A549 (cell line): ENCODE data around the gene CMTM4. TPM values are rescaled to one million over a fixed set of nuclear protein-coding genes. Genes with fewer than 3 reads are reported as not detected.

ENCODE experiments used
- ATAC-seq, 2 experiments: fragments of 200-7000 bp in 1 of 2; fragments of >200 bp in 1 of 2; cut with Nextera tagmentation in 1 of 2; cut with Tn5 transposase in 1 of 2; 3 replicates each; pipeline versions ENCODE4 v1.8.0 to v1.9.1; 2018 to 2020; ENCODE audit warnings: mild to moderate bottlenecking in 1 of 2, moderate library complexity in 1 of 2
- CTCF ChIA-PET: fragments of 300-600 bp; sonication (Branson Sonifier 250); formaldehyde crosslinking; extraction: SDS; loops from one replicate; lab custom pipeline; 2021; ENCODE audit warnings: antibody characterized with exemption, inconsistent platforms; lab: Yijun Ruan, JAX
- POLR2A ChIA-PET: fragments of 350-600 bp; formaldehyde crosslinking; extraction: SDS; loops from one replicate; lab custom pipeline; 2021; ENCODE audit warnings: antibody characterized with exemption, inconsistent platforms; lab: Yijun Ruan, JAX
- DNase-seq, 2 experiments: peaks; one replicate each; pipeline versions ENCODE4 v3.0.0 to v3.0.0-alpha.2; 2011 to 2016; ENCODE audit warnings: low read depth in 1 of 2, low spot score in 1 of 2
- FAIRE-seq: peaks from 2 replicates; lab custom pipeline; 2011; peaks lifted over from hg19 to GRCh38; lab: Jason Lieb, UNC
- H3K27ac ChIP-seq, 2 experiments: fragments of >200 bp; sonication (Bioruptor Twin); formaldehyde crosslinking; 3 replicates each; pipeline ENCODE4 v1.5.1; 2016 to 2017
- H3K4me1 ChIP-seq: fragments of >200 bp; sonication (Bioruptor Twin); formaldehyde crosslinking; 3 replicates; pipeline ENCODE4 v1.6.1; 2016
- H3K4me2 ChIP-seq: fragments of >200 bp; sonication (Bioruptor Twin); formaldehyde crosslinking; 3 replicates; pipeline ENCODE4 v1.6.1; 2016
- H3K4me3 ChIP-seq: fragments of >200 bp; sonication (Bioruptor Twin); formaldehyde crosslinking; 3 replicates; pipeline ENCODE4 v1.5.1; 2016
- H3K9me3 ChIP-seq: fragments of >200 bp; sonication (Bioruptor Twin); formaldehyde crosslinking; 3 replicates; pipeline ENCODE4 v1.6.1; 2016
- CBX2 ChIP-seq: fragments of 200-600 bp; sonication (generic); IDR thresholded peaks from 2 replicates; pipeline ENCODE4 v1.6.1; 2016; ENCODE audit warnings: low read depth, mild to moderate bottlenecking, borderline replicate concordance
- CEBPB ChIP-seq, 2 experiments: fragments of >200 bp in 1 of 2; sonication (Bioruptor Twin) in 1 of 2; formaldehyde crosslinking in 1 of 2; IDR thresholded peaks; 2 replicates each; pipeline ENCODE4 v1.6.1; 2012 to 2016
- CHD2 ChIP-seq: fragments of 150-350 bp; IDR thresholded peaks from 2 replicates; pipeline ENCODE4 v1.6.1; 2014; ENCODE audit warnings: low read length; ENCODE audit not compliant: partially characterized antibody
- CHD4 ChIP-seq: fragments of 200-600 bp; sonication (generic); IDR thresholded peaks from 2 replicates; pipeline ENCODE4 v1.6.1; 2016; ENCODE audit warnings: antibody characterized with exemption, mild to moderate bottlenecking, borderline replicate concordance
- EHMT2 ChIP-seq: fragments of 200-600 bp; sonication (generic); IDR thresholded peaks from 2 replicates; pipeline ENCODE4 v1.6.1; 2016; ENCODE audit warnings: antibody characterized with exemption, low read depth, mild to moderate bottlenecking, moderate library complexity
- ESRRA ChIP-seq: fragments of 150-350 bp; IDR thresholded peaks from 2 replicates; pipeline ENCODE4 v1.6.1; 2014; ENCODE audit warnings: mild to moderate bottlenecking, low read length, borderline replicate concordance
- FOSL2 ChIP-seq, 2 experiments: fragments of 450-650 bp in 1 of 2; fragments of >200 bp in 1 of 2; sonication (Bioruptor Twin) in 1 of 2; formaldehyde crosslinking; IDR thresholded peaks; 2 replicates each; pipeline versions ENCODE4 v1.5.0 to v1.6.1; 2016 to 2020; ENCODE audit warnings: mild to moderate bottlenecking in 1 of 2, moderate library complexity in 1 of 2
- GATA3 ChIP-seq: IDR thresholded peaks from 2 replicates; pipeline ENCODE4 v1.6.1; 2012; ENCODE audit warnings: borderline replicate concordance
- HDAC2 ChIP-seq: fragments of 200-600 bp; sonication (generic); IDR thresholded peaks from 2 replicates; pipeline ENCODE4 v1.6.1; 2016
- HEYL ChIP-seq: fragments of 250-450 bp; sonication (Bioruptor Pico); IDR thresholded peaks from 2 replicates; pipeline ENCODE4 v1.8.0; 2021; ENCODE audit warnings: mild to moderate bottlenecking, moderate library complexity
- HOXB13 ChIP-seq: fragments of 250-450 bp; sonication (Bioruptor Pico); IDR thresholded peaks from 2 replicates; pipeline ENCODE4 v1.5.0; 2020; ENCODE audit warnings: low read depth, mild to moderate bottlenecking, moderate library complexity
- JUNB ChIP-seq: fragments of >200 bp; sonication (Bioruptor Twin); formaldehyde crosslinking; IDR thresholded peaks from 2 replicates; pipeline ENCODE4 v1.6.1; 2016
- KDM1A ChIP-seq: fragments of 200-600 bp; sonication (generic); IDR thresholded peaks from 2 replicates; pipeline ENCODE4 v1.6.1; 2016; ENCODE audit warnings: low read depth, mild to moderate bottlenecking
- NFE2L2 ChIP-seq: fragments of 150-350 bp; conservative IDR thresholded peaks from 2 replicates; pipeline ENCODE4 v1.6.1; 2014; ENCODE audit warnings: low read length
- PHF8 ChIP-seq: fragments of 200-600 bp; sonication (generic); IDR thresholded peaks from 2 replicates; pipeline ENCODE4 v1.6.1; 2016; ENCODE audit warnings: low read depth, mild to moderate bottlenecking, antibody characterized with exemption, moderate library complexity, borderline replicate concordance
- POLR2A ChIP-seq: IDR thresholded peaks from 2 replicates; pipeline ENCODE4 v1.6.1; 2012; ENCODE audit warnings: mild to moderate bottlenecking, low read length
- POLR2AphosphoS2 ChIP-seq: conservative IDR thresholded peaks from 2 replicates; pipeline ENCODE4 v1.6.1; 2012; ENCODE audit warnings: low read length, improper control_type of control experiment, inconsistent platforms
- RAD21 ChIP-seq, 2 experiments: fragments of >200 bp in 1 of 2; sonication (Bioruptor Twin) in 1 of 2; formaldehyde crosslinking in 1 of 2; IDR thresholded peaks in 1 of 2; conservative IDR thresholded peaks in 1 of 2; 2 replicates in 1 of 2; 3 replicates in 1 of 2; pipeline ENCODE4 v1.6.1; 2012 to 2018; ENCODE audit warnings: inconsistent platforms in 1 of 2
- RARB ChIP-seq: fragments of 250-450 bp; sonication (Bioruptor Pico); IDR thresholded peaks from 2 replicates; pipeline ENCODE4 v1.8.0; 2021; ENCODE audit warnings: mild to moderate bottlenecking, moderate library complexity
- RNF2 ChIP-seq: fragments of 200-600 bp; sonication (generic); IDR thresholded peaks from 2 replicates; pipeline ENCODE4 v1.6.1; 2016; ENCODE audit warnings: low read depth, mild to moderate bottlenecking, antibody characterized with exemption, moderate library complexity, borderline replicate concordance
- TP53 ChIP-seq: fragments of 250-450 bp; sonication (Bioruptor Pico); IDR thresholded peaks from 2 replicates; pipeline ENCODE4 v1.5.0; 2021; ENCODE audit warnings: mild to moderate bottlenecking, moderate library complexity
- ZNF302 ChIP-seq: fragments of 250-450 bp; sonication (Bioruptor Pico); IDR thresholded peaks from 2 replicates; pipeline ENCODE4 v1.9.0; 2021; ENCODE audit warnings: inconsistent platforms, mild to moderate bottlenecking, moderate library complexity
- ZSCAN20 ChIP-seq: fragments of 250-450 bp; sonication (Bioruptor Pico); IDR thresholded peaks from 2 replicates; pipeline ENCODE4 v1.8.0; 2022; ENCODE audit warnings: mild to moderate bottlenecking, moderate library complexity
- WGBS: methylation state at CpG from one replicate; pipeline ENCODE4 v1.1.6; 2017; ENCODE audit errors: missing lambda C conversion rate; 5-methylcytosine and 5-hydroxymethylcytosine counted together
- polyA plus RNA-seq, 4 experiments: library from polyadenylated mRNA; depleted of rRNA in 3 of 4; stranded (reverse); fragments of >200 nt; fragmentation: RNase III in 1 of 4; extraction: RNeasy Plus Mini Kit Qiagen cat#74134 plus additional on column Dnase treatment in 1 of 4; gene quantifications; 2 replicates in 3 of 4; 3 replicates in 1 of 4; pipeline ENCODE4 v1.2.3, GENCODE V29; 2011 to 2017
- TF ChIP-seq, protein P1 (sequence below): fragments of 150-350 bp; IDR thresholded peaks from 2 replicates; pipeline ENCODE4 v1.6.1; 2014; ENCODE audit warnings: low read depth, mild to moderate bottlenecking, low read length
- TF ChIP-seq, protein P2 (sequence below): fragments of 250-450 bp; sonication (Bioruptor Pico); IDR thresholded peaks from 2 replicates; pipeline ENCODE4 v1.5.0; 2020; ENCODE audit warnings: low read depth, mild to moderate bottlenecking, moderate library complexity
- TF ChIP-seq, protein P3 (sequence below): fragments of 200-600 bp; sonication (generic); IDR thresholded peaks from 2 replicates; pipeline ENCODE4 v1.6.1; 2016; ENCODE audit warnings: antibody characterized with exemption, mild to moderate bottlenecking, moderate library complexity
- TF ChIP-seq, protein P4 (sequence below): IDR thresholded peaks from 2 replicates; pipeline ENCODE4 v1.6.1; 2012

Gene CMTM4
- polyA plus RNA-seq, 2 of the 4 experiments (the other 2 are of a cell fraction) = 24.8 to 58.6 TPM

DNA sequence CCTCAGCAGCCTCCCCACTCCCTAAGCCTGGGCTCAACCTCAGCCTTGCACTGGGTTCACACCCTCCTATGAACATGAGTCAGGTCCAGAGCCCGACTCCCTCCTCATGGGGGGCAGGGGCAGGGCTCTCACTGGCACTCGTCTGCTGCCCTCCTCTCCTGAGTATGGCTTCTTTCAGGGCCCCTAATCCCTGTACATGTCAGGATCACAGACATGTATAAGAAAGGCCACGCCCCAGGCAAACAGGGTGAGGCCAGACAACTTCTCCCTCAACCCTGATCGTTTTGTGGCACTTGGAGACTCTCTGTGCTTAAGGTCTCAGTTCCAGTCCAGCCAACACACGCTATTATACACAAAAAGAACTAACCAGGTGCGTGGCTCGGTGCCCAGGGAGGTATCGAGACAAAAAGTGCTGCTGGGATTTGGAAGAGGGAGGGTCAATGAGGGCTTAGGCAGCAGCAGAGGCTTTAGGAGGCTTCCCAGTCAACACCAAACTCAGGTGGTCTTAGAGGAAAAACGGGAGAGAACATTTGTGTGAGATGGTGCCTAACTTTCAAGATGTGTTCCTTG lies 46.8 kb downstream of the CMTM4 start:
- Histone ChIP-seq H3K9me3 (no peaks in the 10 kb centered on the region), H3K4me1 (peaks cover 8% of the 10 kb centered on the region; the same call in 2 of the 3 replicates), H3K4me2 (no peak overlapping the region), H3K27ac (no peak overlapping the region), H3K4me3 (no peak overlapping the region)
- ATAC-seq (no peak), DNase-seq (no peak), FAIRE-seq (no peak)
- POLR2A ChIA-PET = no interaction called here
- 74% methylated on average over 9 of the region's 9 CpGs for WGBS
- TF ChIP-seq, protein P1, sequence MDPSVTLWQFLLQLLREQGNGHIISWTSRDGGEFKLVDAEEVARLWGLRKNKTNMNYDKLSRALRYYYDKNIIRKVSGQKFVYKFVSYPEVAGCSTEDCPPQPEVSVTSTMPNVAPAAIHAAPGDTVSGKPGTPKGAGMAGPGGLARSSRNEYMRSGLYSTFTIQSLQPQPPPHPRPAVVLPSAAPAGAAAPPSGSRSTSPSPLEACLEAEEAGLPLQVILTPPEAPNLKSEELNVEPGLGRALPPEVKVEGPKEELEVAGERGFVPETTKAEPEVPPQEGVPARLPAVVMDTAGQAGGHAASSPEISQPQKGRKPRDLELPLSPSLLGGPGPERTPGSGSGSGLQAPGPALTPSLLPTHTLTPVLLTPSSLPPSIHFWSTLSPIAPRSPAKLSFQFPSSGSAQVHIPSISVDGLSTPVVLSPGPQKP = no peak
- TF ChIP-seq CBX2 (no peak), CHD4 (no peak), ESRRA (no peak), RAD21 (conservative IDR thresholded peaks at IDR 0.05 in 1 of 2, IDR thresholded peaks at IDR 0.05 in 1 of 2) (no peak), HOXB13 (CRISPR knock-in tag) (no peak), RNF2 (no peak), RARB (CRISPR knock-in tag) (no peak), ZNF302 (no peak), GATA3 (no peak), PHF8 (no peak)
- CTCF ChIA-PET = interaction anchor here (0.9 to 4.1 kb wide), 16 partner anchors 11 to 219 kb away, joined by 3 to 60 read pairs (median 11); no protein-coding TSS in a partner anchor

DNA sequence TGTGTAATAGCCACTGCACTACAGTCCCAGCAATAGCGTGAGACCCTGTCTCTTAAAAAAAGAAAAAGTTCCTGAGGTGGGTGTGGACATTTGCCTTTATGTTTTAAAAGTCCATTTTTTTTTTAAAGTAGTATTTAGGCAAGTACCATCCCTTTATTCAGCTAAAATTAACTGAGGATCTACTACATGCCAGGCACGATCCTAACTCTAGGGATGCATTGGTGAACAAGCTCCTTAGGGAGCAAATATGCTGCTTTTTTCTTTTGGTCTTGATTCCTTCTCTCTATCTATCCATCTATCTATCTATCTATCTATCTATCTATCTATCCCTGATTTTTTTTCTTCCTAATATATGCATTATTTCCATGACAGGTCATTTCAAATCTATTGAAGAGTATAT lies 47.4 kb downstream of the CMTM4 start:
- FAIRE-seq = no peak
- Histone ChIP-seq H3K4me2 (no peak overlapping the region), H3K4me3 (no peak overlapping the region), H3K27ac (no peak overlapping the region), H3K9me3 (no peaks in the 10 kb centered on the region), H3K4me1 (peaks cover 8% of the 10 kb centered on the region; the same call in 2 of the 3 replicates)
- CTCF ChIA-PET = interaction anchor here (0.6 to 3.3 kb wide), 5 partner anchors 13 to 218 kb away, joined by 3 to 20 read pairs (median 5); no protein-coding TSS in a partner anchor
- WGBS = 94% methylated on average over 2 of the region's 2 CpGs
- DNase-seq = no peak
- ATAC-seq = no peak
- POLR2A ChIA-PET = no interaction called here
- TF ChIP-seq FOSL2 (IDR thresholded peaks at IDR 0.05) = no peak
- no peak for TF ChIP-seq FOSL2 (CRISPR knock-in tag; IDR thresholded peaks at IDR 0.05)
- TF ChIP-seq HDAC2 = no peak
- no peak for TF ChIP-seq JUNB
- TF ChIP-seq, protein P2, sequence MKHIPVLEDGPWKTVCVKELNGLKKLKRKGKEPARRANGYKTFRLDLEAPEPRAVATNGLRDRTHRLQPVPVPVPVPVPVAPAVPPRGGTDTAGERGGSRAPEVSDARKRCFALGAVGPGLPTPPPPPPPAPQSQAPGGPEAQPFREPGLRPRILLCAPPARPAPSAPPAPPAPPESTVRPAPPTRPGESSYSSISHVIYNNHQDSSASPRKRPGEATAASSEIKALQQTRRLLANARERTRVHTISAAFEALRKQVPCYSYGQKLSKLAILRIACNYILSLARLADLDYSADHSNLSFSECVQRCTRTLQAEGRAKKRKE (CRISPR knock-in tag) = no peak
- TF ChIP-seq RAD21 (conservative IDR thresholded peaks at IDR 0.05 in 1 of 2, IDR thresholded peaks at IDR 0.05 in 1 of 2) = no peak
- TF ChIP-seq ZSCAN20 (CRISPR knock-in tag) = no peak
- TF ChIP-seq HEYL (CRISPR knock-in tag) = no peak
- TF ChIP-seq, protein P3, sequence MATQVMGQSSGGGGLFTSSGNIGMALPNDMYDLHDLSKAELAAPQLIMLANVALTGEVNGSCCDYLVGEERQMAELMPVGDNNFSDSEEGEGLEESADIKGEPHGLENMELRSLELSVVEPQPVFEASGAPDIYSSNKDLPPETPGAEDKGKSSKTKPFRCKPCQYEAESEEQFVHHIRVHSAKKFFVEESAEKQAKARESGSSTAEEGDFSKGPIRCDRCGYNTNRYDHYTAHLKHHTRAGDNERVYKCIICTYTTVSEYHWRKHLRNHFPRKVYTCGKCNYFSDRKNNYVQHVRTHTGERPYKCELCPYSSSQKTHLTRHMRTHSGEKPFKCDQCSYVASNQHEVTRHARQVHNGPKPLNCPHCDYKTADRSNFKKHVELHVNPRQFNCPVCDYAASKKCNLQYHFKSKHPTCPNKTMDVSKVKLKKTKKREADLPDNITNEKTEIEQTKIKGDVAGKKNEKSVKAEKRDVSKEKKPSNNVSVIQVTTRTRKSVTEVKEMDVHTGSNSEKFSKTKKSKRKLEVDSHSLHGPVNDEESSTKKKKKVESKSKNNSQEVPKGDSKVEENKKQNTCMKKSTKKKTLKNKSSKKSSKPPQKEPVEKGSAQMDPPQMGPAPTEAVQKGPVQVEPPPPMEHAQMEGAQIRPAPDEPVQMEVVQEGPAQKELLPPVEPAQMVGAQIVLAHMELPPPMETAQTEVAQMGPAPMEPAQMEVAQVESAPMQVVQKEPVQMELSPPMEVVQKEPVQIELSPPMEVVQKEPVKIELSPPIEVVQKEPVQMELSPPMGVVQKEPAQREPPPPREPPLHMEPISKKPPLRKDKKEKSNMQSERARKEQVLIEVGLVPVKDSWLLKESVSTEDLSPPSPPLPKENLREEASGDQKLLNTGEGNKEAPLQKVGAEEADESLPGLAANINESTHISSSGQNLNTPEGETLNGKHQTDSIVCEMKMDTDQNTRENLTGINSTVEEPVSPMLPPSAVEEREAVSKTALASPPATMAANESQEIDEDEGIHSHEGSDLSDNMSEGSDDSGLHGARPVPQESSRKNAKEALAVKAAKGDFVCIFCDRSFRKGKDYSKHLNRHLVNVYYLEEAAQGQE = no peak
- no peak for TF ChIP-seq TP53 (CRISPR knock-in tag)
- no peak for TF ChIP-seq POLR2AphosphoS2
- TF ChIP-seq HOXB13 (CRISPR knock-in tag) = no peak
- TF ChIP-seq NFE2L2 = no peak
- no peak for TF ChIP-seq POLR2A
- no peak for TF ChIP-seq EHMT2
- TF ChIP-seq KDM1A = no peak
- TF ChIP-seq CEBPB (IDR thresholded peaks at IDR 0.05) = no peak
- no peak for TF ChIP-seq CHD2
- no peak for TF ChIP-seq RNF2
- TF ChIP-seq, protein P4, sequence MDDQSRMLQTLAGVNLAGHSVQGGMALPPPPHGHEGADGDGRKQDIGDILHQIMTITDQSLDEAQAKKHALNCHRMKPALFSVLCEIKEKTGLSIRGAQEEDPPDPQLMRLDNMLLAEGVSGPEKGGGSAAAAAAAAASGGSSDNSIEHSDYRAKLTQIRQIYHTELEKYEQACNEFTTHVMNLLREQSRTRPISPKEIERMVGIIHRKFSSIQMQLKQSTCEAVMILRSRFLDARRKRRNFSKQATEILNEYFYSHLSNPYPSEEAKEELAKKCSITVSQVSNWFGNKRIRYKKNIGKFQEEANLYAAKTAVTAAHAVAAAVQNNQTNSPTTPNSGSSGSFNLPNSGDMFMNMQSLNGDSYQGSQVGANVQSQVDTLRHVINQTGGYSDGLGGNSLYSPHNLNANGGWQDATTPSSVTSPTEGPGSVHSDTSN = no peak
